Measurements from ENCODE around the gene EIF5AL1. TPM values are rescaled to one million over a fixed set of nuclear protein-coding genes. Genes with fewer than 3 reads are reported as not detected.
"Not testable (repeated sequence)": the region's sequence is repeated elsewhere in the genome, so short reads cannot be mapped to it uniquely, and the experiment has no call there.

EIF5AL1 gene
- polyA plus RNA-seq (2013): 0.57 and 0.68 TPM in 2 replicates

- not testable (repeated sequence) for H4K12ac ChIP-seq (ENCODE audit: low read depth, low read length); H3K23ac ChIP-seq (ENCODE audit: low read length); DNase-seq; H2BK12ac ChIP-seq (ENCODE audit: low read length); H2BK5ac ChIP-seq (ENCODE audit: low read depth, low read length, poor library complexity); H4K91ac ChIP-seq (ENCODE audit: low read depth, low read length); H3K27ac ChIP-seq (ENCODE audit: low read depth, low read length); H4K8ac ChIP-seq (ENCODE audit: low read depth, low read length); H2BK120ac ChIP-seq (ENCODE audit: insufficient read depth, low read length, poor library complexity); H3K9ac ChIP-seq (ENCODE audit: low read length); H3K4ac ChIP-seq (ENCODE audit: low read depth, low read length); H3K4me2 ChIP-seq (ENCODE audit: low read length); H2AFZ ChIP-seq (ENCODE audit: insufficient read depth, low read length, poor library complexity); H3K18ac ChIP-seq (ENCODE audit: low read length); H3K79me1 ChIP-seq (ENCODE audit: low read length); H3K9me3 ChIP-seq (ENCODE audit: insufficient read depth, low read depth, low read length); H3K27me3 ChIP-seq (ENCODE audit: insufficient read depth, low read length); H2AK5ac ChIP-seq (ENCODE audit: low read length); H3K79me2 ChIP-seq (ENCODE audit: control insufficient read depth, insufficient read depth, low read length, poor library complexity); H3K36me3 ChIP-seq (ENCODE audit: control insufficient read depth in 1 of 2, insufficient read depth in 2 of 2, low read length in 2 of 2); H3K4me1 ChIP-seq (ENCODE audit: control insufficient read depth in 1 of 2, insufficient read depth in 2 of 2, low read length in 2 of 2); H3K14ac ChIP-seq (ENCODE audit: low read length); H3K4me3 ChIP-seq (ENCODE audit: low read depth, low read length)
- no CpG with 5 or more reads among the region's 17 CpGs for WGBS (ENCODE audit: extremely low coverage, insufficient coverage, insufficient read length)
Measured at GRCh38 chr10:79511891-79512583, at the start of gene EIF5AL1. Gene EIF5AL1 (plus strand): TSS chr10:79512533. CDS start chr10:79512650, 117 bp downstream.

- no peaks in the 10 kb centered on the region for H3K27me3 ChIP-seq (ENCODE audit: insufficient read depth, low read length)
- H2AFZ ChIP-seq (ENCODE audit: insufficient read depth, low read length, poor library complexity): no peak overlapping the region
- no peak overlapping the region for H3K9ac ChIP-seq (ENCODE audit: low read length)
- no peak overlapping the region for H3K18ac ChIP-seq (ENCODE audit: low read length)
- H3K27ac ChIP-seq (ENCODE audit: low read depth, low read length): no peak overlapping the region
- H2BK5ac ChIP-seq (ENCODE audit: low read depth, low read length, poor library complexity): no peak overlapping the region
- H4K8ac ChIP-seq (ENCODE audit: low read depth, low read length): no peak overlapping the region
- H3K4me1 ChIP-seq (ENCODE audit: control insufficient read depth in 1 of 2, insufficient read depth in 2 of 2, low read length in 2 of 2): no peaks in the 10 kb centered on the region
- no peak overlapping the region for H2BK12ac ChIP-seq (ENCODE audit: low read length)
- H2AK5ac ChIP-seq (ENCODE audit: low read length): no peak overlapping the region
- H3K4me3 ChIP-seq (ENCODE audit: low read depth, low read length): no peak overlapping the region
- H3K36me3 ChIP-seq (ENCODE audit: control insufficient read depth in 1 of 2, insufficient read depth in 2 of 2, low read length in 2 of 2): no peaks in the 10 kb centered on the region
- no peak for DNase-seq
- no peaks in the 10 kb centered on the region for H3K9me3 ChIP-seq (ENCODE audit: insufficient read depth, low read depth, low read length)
- WGBS (ENCODE audit: extremely low coverage, insufficient coverage, insufficient read length): no CpG with 5 or more reads among the region's 10 CpGs
- H3K23ac ChIP-seq (ENCODE audit: low read length): no peak overlapping the region
- no peak overlapping the region for H3K4ac ChIP-seq (ENCODE audit: low read depth, low read length)
- H3K79me2 ChIP-seq (ENCODE audit: control insufficient read depth, insufficient read depth, low read length, poor library complexity): no peaks in the 10 kb centered on the region
- H3K4me2 ChIP-seq (ENCODE audit: low read length): no peak overlapping the region
- no peaks in the 10 kb centered on the region for H3K79me1 ChIP-seq (ENCODE audit: low read length)
- no peak overlapping the region for H4K91ac ChIP-seq (ENCODE audit: low read depth, low read length)
- H3K14ac ChIP-seq (ENCODE audit: low read length): no peak overlapping the region
- no peak overlapping the region for H4K12ac ChIP-seq (ENCODE audit: low read depth, low read length)
- H2BK120ac ChIP-seq (ENCODE audit: insufficient read depth, low read length, poor library complexity): no peak overlapping the region
Measured at GRCh38 chr10:79463578-79464496, 48.5 kb upstream of the EIF5AL1 start.

GRCh38 chr10:79465341-79465740 lies 47.0 kb upstream of the EIF5AL1 start:
- no CpG with 5 or more reads among the region's 3 CpGs for WGBS (ENCODE audit: extremely low coverage, insufficient coverage, insufficient read length)
- H4K8ac ChIP-seq (ENCODE audit: low read depth, low read length): no peak overlapping the region
- H3K4me1 ChIP-seq (ENCODE audit: control insufficient read depth in 1 of 2, insufficient read depth in 2 of 2, low read length in 2 of 2): no peaks in the 10 kb centered on the region
- H2BK5ac ChIP-seq (ENCODE audit: low read depth, low read length, poor library complexity): no peak overlapping the region
- no peak overlapping the region for H3K4me3 ChIP-seq (ENCODE audit: low read depth, low read length)
- H3K9ac ChIP-seq (ENCODE audit: low read length): no peak overlapping the region
- no peak overlapping the region for H3K14ac ChIP-seq (ENCODE audit: low read length)
- H3K9me3 ChIP-seq (ENCODE audit: insufficient read depth, low read depth, low read length): no peaks in the 10 kb centered on the region
- no peaks in the 10 kb centered on the region for H3K79me2 ChIP-seq (ENCODE audit: control insufficient read depth, insufficient read depth, low read length, poor library complexity)
- no peak overlapping the region for H3K4ac ChIP-seq (ENCODE audit: low read depth, low read length)
- H2AFZ ChIP-seq (ENCODE audit: insufficient read depth, low read length, poor library complexity): no peak overlapping the region
- H2BK120ac ChIP-seq (ENCODE audit: insufficient read depth, low read length, poor library complexity): no peak overlapping the region
- H2AK5ac ChIP-seq (ENCODE audit: low read length): no peak overlapping the region
- H3K18ac ChIP-seq (ENCODE audit: low read length): no peak overlapping the region
- no peak overlapping the region for H4K91ac ChIP-seq (ENCODE audit: low read depth, low read length)
- no peaks in the 10 kb centered on the region for H3K79me1 ChIP-seq (ENCODE audit: low read length)
- H4K12ac ChIP-seq (ENCODE audit: low read depth, low read length): no peak overlapping the region
- no peak overlapping the region for H3K23ac ChIP-seq (ENCODE audit: low read length)
- no peak for DNase-seq
- no peak overlapping the region for H3K27ac ChIP-seq (ENCODE audit: low read depth, low read length)
- H3K36me3 ChIP-seq (ENCODE audit: control insufficient read depth in 1 of 2, insufficient read depth in 2 of 2, low read length in 2 of 2): no peaks in the 10 kb centered on the region
- H2BK12ac ChIP-seq (ENCODE audit: low read length): no peak overlapping the region
- no peak overlapping the region for H3K4me2 ChIP-seq (ENCODE audit: low read length)
- H3K27me3 ChIP-seq (ENCODE audit: insufficient read depth, low read length): no peaks in the 10 kb centered on the region

GRCh38 chr10:79468015-79468560 lies 44.2 kb upstream of the EIF5AL1 start:
- no CpG with 5 or more reads among the region's 3 CpGs for WGBS (ENCODE audit: extremely low coverage, insufficient coverage, insufficient read length)
- Histone ChIP-seq H3K23ac (ENCODE audit: low read length) (no peak overlapping the region), H3K79me1 (ENCODE audit: low read length) (no peaks in the 10 kb centered on the region), H3K27me3 (ENCODE audit: insufficient read depth, low read length) (no peaks in the 10 kb centered on the region), H3K79me2 (ENCODE audit: control insufficient read depth, insufficient read depth, low read length, poor library complexity) (no peaks in the 10 kb centered on the region), H2AFZ (ENCODE audit: insufficient read depth, low read length, poor library complexity) (no peak overlapping the region), H3K9me3 (ENCODE audit: insufficient read depth, low read depth, low read length) (no peaks in the 10 kb centered on the region), H3K14ac (ENCODE audit: low read length) (no peak overlapping the region), H4K91ac (ENCODE audit: low read depth, low read length) (no peak overlapping the region), H4K8ac (ENCODE audit: low read depth, low read length) (no peak overlapping the region), H3K18ac (ENCODE audit: low read length) (no peak overlapping the region), H3K27ac (ENCODE audit: low read depth, low read length) (no peak overlapping the region), H2BK12ac (ENCODE audit: low read length) (no peak overlapping the region), H3K36me3 (ENCODE audit: control insufficient read depth in 1 of 2, insufficient read depth in 2 of 2, low read length in 2 of 2) (no peaks in the 10 kb centered on the region), H2BK120ac (ENCODE audit: insufficient read depth, low read length, poor library complexity) (no peak overlapping the region), H3K4me2 (ENCODE audit: low read length) (no peak overlapping the region), H4K12ac (ENCODE audit: low read depth, low read length) (no peak overlapping the region), H2AK5ac (ENCODE audit: low read length) (no peak overlapping the region), H2BK5ac (ENCODE audit: low read depth, low read length, poor library complexity) (no peak overlapping the region), H3K9ac (ENCODE audit: low read length) (no peak overlapping the region), H3K4me3 (ENCODE audit: low read depth, low read length) (no peak overlapping the region), H3K4ac (ENCODE audit: low read depth, low read length) (no peak overlapping the region), H3K4me1 (ENCODE audit: control insufficient read depth in 1 of 2, insufficient read depth in 2 of 2, low read length in 2 of 2) (no peaks in the 10 kb centered on the region)
- no peak for DNase-seq
